Activated T-helper 9 cell treated with anti-CD3 and anti-CD28 coated beads, Interleukin-2, amount 50 U/mL, for 16 hours (primary cell): ENCODE results near the gene DGKQ.

Source experiments
- DNase-seq: peaks from one replicate; pipeline ENCODE4 v3.0.0-alpha.2; 2020; ENCODE audit warnings: low read depth

DGKQ gene

DNA sequence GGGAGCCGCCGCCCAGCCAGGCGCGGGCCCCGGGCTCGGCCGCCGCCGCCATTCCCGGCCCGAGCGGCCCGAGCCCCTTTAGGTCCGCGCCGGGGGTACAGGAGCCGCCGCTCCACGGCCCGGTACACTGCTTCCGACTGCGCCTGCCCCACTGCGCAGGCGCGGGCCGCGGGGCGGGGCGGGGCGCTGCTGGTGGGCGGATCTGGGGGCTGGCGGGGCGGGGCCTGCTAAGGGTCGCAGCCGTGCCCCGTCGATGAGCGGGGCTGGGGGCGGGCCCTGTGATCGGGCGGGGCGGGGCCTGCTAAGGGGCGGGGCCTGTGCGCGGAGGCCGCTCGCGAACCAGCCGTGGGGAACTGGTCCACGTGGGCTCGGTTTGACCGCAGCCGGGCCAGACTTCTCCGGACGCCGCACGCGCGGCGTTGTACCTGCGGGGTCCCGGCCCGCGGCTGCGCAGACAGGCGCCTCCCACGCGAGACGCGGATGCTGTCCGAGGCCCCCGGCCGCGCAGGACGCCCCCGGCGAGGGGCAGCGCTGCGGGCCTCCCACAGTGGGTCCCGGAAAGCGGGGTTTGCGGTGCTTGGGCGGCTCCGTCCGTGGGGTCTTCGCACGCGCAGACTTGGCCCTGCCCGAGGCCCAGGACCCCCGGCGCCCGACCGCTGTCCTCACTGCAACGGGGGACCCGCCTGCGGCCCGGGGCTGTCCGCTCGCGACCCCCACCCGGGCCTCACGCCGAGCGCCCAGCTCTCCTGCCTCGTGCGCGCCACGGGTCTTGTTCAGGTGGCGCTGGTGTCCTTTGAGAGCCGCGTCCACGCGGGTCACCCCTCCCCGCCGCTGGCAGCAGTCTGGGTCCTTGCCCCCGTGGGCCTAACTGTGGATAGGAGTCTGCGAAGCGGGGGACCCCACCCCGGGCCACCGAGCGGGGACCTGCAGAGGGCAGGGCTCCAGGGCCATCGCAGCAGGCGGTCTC lies at the start of gene DGKQ:
Gene DGKQ, minus strand, starts transcription at position 139 of the 967 bp plus-strand sequence. Its CDS starts 87 bp downstream, at position 52.
- DNase-seq = peak; percentile 85

DNA sequence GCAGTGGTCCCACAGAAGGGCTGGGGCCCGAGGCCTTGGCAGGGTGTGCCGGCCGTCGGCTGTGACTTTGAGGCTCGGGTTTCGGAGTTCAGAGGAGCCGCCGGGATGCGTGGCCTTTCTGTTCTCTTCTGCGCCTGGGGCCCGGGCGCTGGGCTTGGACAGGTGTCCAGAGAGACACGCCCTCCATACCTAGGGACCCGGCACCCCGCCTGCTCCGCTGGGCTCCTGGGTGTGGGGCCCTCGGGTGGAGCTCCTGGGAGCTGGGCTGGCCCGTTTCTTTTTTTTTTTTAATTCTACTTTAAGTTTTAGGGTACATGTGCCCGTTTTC lies 49.3 kb upstream of the DGKQ start:
- no peak for DNase-seq

- DNase-seq = no peak
Observed at GRCh38 chr4:1022051-1022738, 48.8 kb upstream of the DGKQ start.

- no peak for DNase-seq
Observed at GRCh38 chr4:1021386-1022050, 48.1 kb upstream of the DGKQ start.

- DNase-seq = no peak
Observed at GRCh38 chr4:1019729-1020470, 46.5 kb upstream of the DGKQ start.

- DNase-seq = no peak
Observed at GRCh38 chr4:1019320-1019719, 46.0 kb upstream of the DGKQ start.

DNA sequence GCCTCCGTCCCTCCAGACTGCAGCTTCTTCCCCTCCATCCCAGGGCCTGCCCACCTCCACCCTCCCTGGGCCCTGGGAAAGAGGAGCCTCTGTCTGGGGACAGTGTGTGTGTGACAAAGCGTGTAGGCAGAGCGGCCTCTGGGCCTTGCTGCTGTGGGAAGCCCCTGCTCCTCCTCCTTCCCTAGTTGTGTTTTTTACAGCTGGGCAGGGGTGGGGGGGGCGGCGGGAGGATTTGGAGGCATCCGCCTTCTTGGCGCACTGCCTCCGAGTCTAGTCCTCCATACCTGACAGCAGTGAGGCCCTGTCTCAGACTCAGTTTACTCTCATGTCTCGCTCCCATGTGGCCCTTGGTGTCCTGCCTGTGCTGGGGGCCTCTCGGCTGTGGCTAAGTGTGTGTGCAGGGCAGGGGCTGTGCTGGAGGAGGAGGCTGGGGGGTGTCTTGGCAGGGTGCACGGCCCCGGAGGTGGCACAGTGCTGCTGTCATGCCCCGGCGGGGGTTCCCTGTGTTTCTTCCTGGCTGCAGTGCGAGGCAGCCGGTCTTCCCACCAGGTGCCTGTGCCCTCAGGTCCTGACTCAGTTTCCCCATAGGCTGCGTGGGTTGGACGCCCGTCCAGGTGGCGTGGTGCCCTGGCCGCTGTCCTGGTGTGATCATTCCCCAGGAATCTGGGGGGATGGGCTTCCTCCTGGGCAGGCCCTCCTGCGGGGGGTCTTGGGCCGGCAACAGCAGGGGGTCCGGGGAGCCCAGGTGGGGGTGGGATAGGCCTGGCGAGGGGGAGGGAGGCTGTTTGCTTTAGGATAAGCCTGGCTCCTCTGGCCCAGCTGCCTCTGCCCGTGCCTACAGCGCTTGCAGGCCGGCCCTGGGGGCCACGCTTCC lies 45.0 kb upstream of the DGKQ start:
- DNase-seq = no peak

GRCh38 chr4:1017706-1018105 lies 44.3 kb upstream of the DGKQ start:
- no peak for DNase-seq

- no peak for DNase-seq
Observed at GRCh38 chr4:1017211-1017610, 43.8 kb upstream of the DGKQ start.

DNA sequence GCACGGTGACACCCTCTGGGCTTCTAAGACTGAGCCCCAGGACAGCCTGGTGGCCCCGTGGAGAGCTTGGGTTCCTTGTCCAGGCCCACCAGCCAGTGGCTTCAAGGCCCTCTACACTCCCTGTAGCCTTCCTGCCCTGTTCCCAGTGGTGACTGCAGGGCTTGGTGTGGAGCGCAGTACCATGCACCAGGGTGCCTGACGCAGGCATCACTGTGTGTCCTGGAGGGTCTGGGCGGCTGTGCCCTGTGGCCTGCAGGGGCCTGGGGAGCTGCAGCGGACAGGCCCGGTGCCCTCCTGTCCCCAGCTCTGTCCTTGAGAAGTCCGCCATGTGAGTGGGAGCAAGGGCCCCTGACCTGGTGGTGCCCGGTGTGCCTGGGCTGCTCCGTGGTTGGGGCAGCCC lies 42.4 kb upstream of the DGKQ start:
- DNase-seq = no peak

DNA sequence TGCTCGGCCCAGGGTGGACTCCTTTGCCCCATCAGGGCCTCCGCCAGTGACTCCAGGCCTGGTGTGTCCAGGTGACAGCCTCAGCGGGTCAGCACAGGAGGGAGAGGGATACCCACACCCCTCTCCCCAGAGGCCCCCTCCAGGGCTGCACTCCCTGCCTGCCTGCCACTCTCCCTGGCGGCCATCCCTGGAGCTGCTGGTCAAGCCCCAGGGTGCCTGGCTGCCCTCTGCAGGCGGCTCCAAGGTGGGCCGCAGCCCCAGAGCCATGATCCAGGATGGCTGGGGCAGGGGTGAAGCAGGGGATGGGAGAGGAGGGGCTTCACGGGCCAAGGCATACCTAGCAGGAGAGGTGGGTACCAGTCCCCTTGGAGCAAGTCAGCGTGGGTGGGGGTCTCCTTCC lies 41.8 kb upstream of the DGKQ start:
- DNase-seq = no peak

DNA sequence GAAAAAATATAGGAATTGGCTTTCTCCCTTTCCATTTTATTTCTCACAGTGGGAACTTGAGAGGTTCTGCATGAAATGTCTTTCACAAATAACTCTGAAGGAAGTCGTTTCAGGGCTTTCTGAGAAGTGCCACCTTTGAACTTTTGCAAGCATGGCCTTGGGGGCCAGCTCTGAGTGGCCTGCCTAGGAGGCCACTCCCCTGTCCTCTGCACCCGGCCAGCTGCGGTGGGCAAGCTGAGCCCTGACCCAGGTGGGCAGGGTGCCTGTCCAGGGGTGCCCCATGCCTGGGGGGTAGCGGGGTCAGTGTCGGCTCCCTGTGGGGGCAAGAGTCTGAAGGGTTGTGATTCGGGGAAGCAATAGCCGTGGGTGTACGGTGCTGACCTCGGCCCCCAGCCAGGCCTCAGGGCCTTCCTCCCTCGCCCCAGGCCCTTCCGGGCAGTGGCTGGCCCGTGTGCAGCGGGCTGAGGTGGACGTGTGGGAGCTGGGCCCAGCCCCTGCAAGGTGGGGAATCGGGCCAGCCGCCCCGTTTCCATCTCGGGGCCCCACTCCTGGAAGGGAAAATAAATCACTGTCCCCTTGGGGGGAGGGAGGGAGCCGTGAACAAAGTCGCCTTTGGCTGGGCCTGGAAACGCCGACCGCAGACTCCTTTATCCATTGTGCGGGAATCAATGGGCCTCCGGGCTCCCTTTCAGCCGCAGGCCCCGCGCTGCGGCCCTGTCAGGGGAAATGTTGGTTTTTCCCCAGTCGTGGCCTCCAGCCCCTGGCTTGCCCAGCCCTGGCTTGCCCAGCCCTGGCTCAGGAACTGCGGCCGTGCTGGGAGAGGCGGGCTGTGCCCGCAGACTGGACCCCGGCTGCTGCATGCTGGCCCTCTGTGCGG lies 41.2 kb upstream of the DGKQ start:
- DNase-seq = no peak

DNA sequence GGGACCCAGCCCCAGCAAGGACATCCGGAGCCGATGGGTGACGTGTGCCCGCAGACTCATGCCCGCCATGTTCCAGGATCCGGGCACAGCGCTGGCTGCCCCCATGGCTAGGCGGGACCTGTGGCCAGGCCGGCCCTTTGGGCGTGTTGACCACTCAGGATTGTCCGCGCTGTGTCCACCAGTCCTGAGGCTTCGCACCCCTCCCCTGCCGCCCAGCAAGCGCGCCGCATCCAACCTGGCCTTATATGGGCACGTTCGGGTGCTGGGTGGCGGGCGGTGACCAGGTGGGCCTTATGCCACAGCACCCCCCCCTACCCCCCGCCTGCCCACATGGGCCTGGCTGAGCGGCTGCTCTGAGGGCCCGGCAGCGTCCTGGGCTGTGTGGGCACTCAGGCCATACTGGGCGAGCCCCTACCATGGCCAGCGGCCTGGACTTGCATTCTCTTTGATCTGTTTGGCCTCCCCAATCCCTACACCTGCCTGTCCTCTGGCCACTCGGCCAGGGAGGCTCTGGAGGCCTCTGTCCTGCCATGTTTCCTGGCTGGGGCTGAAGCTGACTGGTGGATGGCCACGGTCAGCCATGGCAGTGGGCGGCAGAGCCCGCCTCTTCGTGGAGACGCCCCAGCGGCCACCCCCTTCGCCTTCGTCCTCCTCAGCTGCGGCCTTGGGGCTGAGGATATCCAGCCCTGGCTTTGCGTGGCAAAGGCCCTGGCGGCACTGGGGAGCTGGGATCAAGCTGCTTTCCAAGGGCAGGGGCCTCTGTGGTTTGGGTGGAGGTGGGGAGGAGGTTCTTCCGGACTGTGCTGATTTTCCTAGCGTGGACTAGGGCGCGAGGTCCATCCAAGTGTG lies 40.1 kb upstream of the DGKQ start:
- no peak for DNase-seq

GRCh38 chr4:1012034-1012739 lies 38.8 kb upstream of the DGKQ start:
- DNase-seq = peak; percentile 14

GRCh38 chr4:1011666-1012033 lies 38.3 kb upstream of the DGKQ start:
- DNase-seq = no peak

DNA sequence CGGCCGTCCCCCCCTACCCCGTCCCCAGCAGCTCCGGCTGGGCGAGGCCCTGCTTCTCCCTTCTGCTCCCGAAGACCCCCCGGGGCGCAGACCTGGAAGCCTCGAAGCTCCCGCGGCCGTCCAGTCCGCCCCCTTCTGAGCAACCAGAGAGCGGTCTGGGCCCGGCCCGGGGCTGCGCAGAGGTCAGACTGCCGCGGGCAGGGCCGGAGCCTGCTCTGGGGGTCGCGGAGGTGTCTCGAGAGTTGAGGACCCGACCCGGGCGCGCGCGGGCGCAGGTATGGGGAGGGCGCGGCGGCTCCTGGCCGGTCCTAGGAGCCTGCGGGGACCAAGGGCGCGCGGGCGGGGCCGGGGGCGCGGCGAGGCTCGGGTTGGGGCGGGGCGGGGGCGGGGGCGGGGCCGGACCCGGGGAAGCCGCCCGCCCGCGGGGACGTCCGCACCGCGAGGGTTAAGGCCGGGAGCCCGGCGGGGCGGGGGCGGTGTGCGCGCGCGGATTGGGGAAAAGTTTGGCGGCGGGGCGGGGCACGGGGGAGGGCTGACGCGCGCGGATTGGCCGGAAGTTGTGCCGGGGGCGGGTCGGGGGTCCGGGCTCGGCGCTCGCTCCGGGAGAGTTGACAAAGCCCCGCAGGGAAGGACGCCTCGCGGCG lies 37.8 kb upstream of the DGKQ start, which contains the start of gene FGFRL1:
Gene FGFRL1, plus strand, starts transcription at position 605 of the 644 bp plus-strand sequence. CDS start 860 bp downstream, outside the sequence.
- peak; percentile 90 for DNase-seq

GRCh38 chr4:1010395-1011021 lies 37.1 kb upstream of the DGKQ start:
- peak; percentile 46 for DNase-seq
